NCI-H1105 treated with DMSO at 0.1 percent for 48 hours (cell line): Measurements from ENCODE around the gene HFM1.

Source experiments
- DNase-seq: peaks from one replicate; lab custom pipeline; 2025; lab: John Stamatoyannopoulos, UW

HFM1 gene

GRCh38 chr1:91234181-91234580 is 170.5 kb downstream of the HFM1 start:
- no peak for DNase-seq

GRCh38 chr1:91226741-91227140 is 177.9 kb downstream of the HFM1 start:
- DNase-seq, result no peak

DNA sequence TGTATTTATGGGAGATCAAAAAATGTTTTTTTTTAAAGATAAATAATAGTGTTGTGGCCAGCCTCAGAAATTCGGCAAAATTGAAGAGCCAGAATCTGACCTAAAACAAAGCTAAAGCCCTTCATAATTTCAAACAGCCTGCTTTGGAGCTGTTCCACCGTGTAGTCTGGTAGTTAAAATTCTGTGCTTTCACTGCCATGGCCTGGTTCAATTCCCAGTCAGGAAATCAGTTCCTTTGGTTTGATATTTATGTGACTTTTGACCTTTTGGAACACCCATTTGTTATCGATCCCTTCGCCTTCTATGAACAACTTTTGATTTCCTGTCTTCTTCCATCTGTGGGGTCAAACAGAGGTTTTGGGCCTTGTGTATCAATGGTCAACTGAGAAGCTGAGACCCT is 179.8 kb downstream of the HFM1 start:
- DNase-seq, result no peak

DNA sequence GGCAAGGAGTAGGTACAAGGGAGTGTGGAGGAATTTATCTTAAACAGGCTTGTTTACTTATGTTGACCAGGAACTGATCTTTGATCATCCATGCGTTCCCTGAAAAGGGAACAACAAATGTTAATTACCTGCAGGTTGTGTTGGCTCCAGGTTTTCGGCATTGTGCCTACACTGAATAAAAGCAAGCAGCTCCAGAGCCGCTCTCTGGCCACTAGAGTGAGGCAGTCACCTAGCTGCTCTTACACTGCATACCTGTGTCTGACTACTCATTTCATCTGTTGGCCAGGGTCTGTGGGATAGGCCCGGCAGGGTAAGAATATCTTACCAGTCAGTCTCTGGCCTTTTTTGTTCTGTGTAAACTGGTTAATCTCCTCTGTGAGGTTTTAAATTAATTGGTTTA is 183.6 kb downstream of the HFM1 start:
- DNase-seq, result no peak

GRCh38 chr1:91217911-91218310 is 186.7 kb downstream of the HFM1 start:
- no peak for DNase-seq
